Esophagus squamous epithelium (tissue), 5 donors: ENCODE measurements around the gene PPIL1. TPM values are rescaled to one million over a fixed set of nuclear protein-coding genes. Genes with fewer than 3 reads are reported as not detected.

Experiments used
- DNase-seq: peaks from one replicate; lab custom pipeline; 2025; lab: John Stamatoyannopoulos, UW
- H3K27ac ChIP-seq, 4 donors: fragments of 200-600 bp; sonication (generic); one replicate each; pipeline ENCODE4 v1.5.1; 2016 to 2019; ENCODE audit warnings: mild to moderate bottlenecking in 1 of 4
- H3K27me3 ChIP-seq, 4 donors: fragments of 200-600 bp; sonication (generic); 1 replicate in 3 of 4; 2 replicates in 1 of 4; pipeline versions ENCODE4 v1.5.1 to v1.6.0; 2017 to 2021; ENCODE audit warnings: antibody characterized with exemption in 1 of 4
- H3K36me3 ChIP-seq, 3 donors: fragments of 200-600 bp; sonication (generic); one replicate each; pipeline ENCODE4 v1.5.1; 2016 to 2019
- H3K4me1 ChIP-seq, 3 donors: fragments of 200-600 bp; sonication (generic); one replicate each; pipeline ENCODE4 v1.5.1; 2017 to 2019
- H3K4me3 ChIP-seq, 4 donors: fragments of 200-600 bp; sonication (generic); 1 replicate in 3 of 4; 2 replicates in 1 of 4; pipeline ENCODE4 v1.5.1; 2016 to 2019; ENCODE audit warnings: mild to moderate bottlenecking in 2 of 4, moderate library complexity in 1 of 4
- H3K9me3 ChIP-seq, 3 donors: fragments of 200-600 bp; sonication (generic); one replicate each; pipeline ENCODE4 v1.5.1; 2016 to 2019
- POLR2A ChIP-seq, 4 donors: fragments of 450-650 bp; IDR thresholded peaks; one replicate each; pipeline ENCODE4 v1.6.1; 2017; ENCODE audit warnings: antibody characterized with exemption in 4 of 4, mild to moderate bottlenecking in 4 of 4, moderate library complexity in 3 of 4
- WGBS, 2 donors: methylation state at CpG; one replicate each; pipeline ENCODE4 v1.1.5; 2018; 5-methylcytosine and 5-hydroxymethylcytosine counted together
- intact Hi-C: fragments of 100-400 bp; cut with DNase I; formaldehyde crosslinking; loops from one replicate; pipeline ENCODE4 v1.15.0; 2022
- total RNA-seq, 4 donors: library from RNA; depleted of rRNA; stranded (reverse); fragments of >200 nt; gene quantifications; one replicate each; pipeline ENCODE4 v1.1.0, GENCODE V29; 2016
- TF ChIP-seq, protein P1 (sequence below), 6 experiments: fragments of 450-650 bp in 4 of 6; fragments of 200-600 bp in 2 of 6; sonication (generic) in 2 of 6; IDR thresholded peaks; one replicate each; pipeline ENCODE4 v1.5.1; 2016 to 2019; ENCODE audit warnings: antibody characterized with exemption in 6 of 6, mild to moderate bottlenecking in 4 of 6, moderate library complexity in 4 of 6
- donor health status: DM: yes; HTN: yes; CAD: no.

PPIL1 gene
- total RNA-seq, 4 donors from 2014 or later, result 13.4 to 35.4 (median 28.7) TPM

DNA sequence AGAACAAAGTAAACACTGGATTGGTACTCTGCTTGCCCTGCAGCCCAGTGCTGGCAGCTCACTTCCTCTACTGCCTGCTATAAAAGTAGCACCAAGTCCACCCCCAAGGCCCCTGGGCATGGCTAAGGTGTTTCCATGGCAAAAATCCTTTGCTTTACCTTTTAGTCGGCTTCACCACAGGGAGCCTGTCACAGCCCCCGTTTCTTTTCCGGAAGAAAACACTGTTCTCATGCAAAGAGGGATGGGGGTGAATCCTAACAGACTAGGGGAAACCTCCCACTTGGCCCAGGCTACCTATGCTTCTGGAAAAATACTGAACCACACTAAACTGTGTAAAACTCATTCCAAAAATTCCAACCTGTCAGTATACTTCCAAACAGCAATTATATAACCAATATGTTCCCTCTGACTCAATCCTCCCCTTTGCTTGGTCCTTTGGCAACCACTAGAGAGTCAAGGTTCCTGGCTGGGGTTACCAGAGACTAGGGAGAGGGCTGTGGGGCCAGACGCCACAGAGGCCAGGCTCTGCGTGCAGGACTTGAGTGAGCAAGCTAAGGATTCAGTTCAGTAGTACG lies 16.1 kb downstream of the PPIL1 start:
- H3K27me3 ChIP-seq, result no peaks in the 10 kb centered on the region
- H3K4me3 ChIP-seq, result no peak overlapping the region
- H3K27ac ChIP-seq, result peak overlapping the region; percentile 31 to 62 (median 34)
- TF ChIP-seq, protein P1, sequence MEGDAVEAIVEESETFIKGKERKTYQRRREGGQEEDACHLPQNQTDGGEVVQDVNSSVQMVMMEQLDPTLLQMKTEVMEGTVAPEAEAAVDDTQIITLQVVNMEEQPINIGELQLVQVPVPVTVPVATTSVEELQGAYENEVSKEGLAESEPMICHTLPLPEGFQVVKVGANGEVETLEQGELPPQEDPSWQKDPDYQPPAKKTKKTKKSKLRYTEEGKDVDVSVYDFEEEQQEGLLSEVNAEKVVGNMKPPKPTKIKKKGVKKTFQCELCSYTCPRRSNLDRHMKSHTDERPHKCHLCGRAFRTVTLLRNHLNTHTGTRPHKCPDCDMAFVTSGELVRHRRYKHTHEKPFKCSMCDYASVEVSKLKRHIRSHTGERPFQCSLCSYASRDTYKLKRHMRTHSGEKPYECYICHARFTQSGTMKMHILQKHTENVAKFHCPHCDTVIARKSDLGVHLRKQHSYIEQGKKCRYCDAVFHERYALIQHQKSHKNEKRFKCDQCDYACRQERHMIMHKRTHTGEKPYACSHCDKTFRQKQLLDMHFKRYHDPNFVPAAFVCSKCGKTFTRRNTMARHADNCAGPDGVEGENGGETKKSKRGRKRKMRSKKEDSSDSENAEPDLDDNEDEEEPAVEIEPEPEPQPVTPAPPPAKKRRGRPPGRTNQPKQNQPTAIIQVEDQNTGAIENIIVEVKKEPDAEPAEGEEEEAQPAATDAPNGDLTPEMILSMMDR (IDR thresholded peaks at IDR 0.05), result no peak
- TF ChIP-seq POLR2A (IDR thresholded peaks at IDR 0.05), result no peak
- 33 to 40% methylated on average over 3 to 4 of the region's 6 CpGs for WGBS, 2 donors
- no peaks in the 10 kb centered on the region for H3K9me3 ChIP-seq
- no peak for DNase-seq
- intact Hi-C loops, result no loop called here
- peaks cover 4 to 41% (median 9%) of the 10 kb centered on the region in 3 donors for H3K4me1 ChIP-seq
- H3K36me3 ChIP-seq, result peaks cover 0 to 34% (median 0%) of the 10 kb centered on the region in 3 donors

DNA sequence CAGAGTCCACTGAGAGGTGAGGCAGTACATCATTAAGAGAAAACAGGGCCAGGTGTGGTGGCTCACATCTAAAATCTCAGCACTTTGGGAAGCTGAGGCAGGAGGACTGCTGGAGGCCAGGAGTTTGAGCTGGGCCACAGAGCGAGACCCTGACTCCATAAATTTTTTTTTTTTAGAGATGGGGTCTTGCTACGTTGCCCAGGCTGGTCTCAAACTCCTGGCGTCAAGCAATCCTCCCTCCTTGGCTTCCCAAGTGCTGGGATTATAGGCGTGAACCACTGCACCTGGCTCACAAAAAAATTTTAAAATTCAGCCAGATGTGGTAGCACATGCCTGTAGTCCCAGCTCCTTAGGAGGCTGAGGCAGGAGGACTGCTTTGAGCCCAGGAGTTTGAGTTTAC lies 17.3 kb downstream of the PPIL1 start:
- Histone ChIP-seq H3K27ac (peak overlapping the region in 1 of 4 donors; percentile 33), H3K27me3 (no peaks in the 10 kb centered on the region), H3K4me3 (no peak overlapping the region), H3K36me3 (peaks cover 0 to 28% (median 0%) of the 10 kb centered on the region in 3 donors), H3K9me3 (no peaks in the 10 kb centered on the region), H3K4me1 (peaks cover 9 to 42% (median 13%) of the 10 kb centered on the region in 3 donors)
- 93 to 94% methylated on average over 2 to 4 of the region's 4 CpGs for WGBS, 2 donors
- no peak for TF ChIP-seq POLR2A (IDR thresholded peaks at IDR 0.05)
- TF ChIP-seq, protein P1 (IDR thresholded peaks at IDR 0.05), result no peak
- intact Hi-C loops, result no loop called here
- DNase-seq, result no peak

DNA sequence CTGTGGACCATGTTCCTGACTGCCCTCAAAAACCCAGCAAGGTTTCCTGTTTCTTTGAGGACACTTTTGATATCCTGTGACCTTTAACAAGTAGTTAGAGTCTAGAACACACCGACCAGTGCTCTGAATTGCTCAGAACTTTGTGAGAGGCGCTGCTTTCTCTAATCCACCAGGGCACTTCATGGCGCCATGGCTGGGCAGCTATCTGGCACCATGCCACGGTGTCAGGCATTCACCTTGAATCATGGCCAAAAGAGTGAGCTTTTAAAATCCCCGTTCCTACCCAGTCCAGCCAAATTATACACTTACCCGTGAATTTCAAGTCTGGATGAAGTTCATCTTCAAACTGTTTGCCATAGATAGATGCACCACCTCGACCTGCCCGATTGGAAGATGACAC lies 18.3 kb downstream of the PPIL1 start:
- Histone ChIP-seq H3K27ac (no peak overlapping the region), H3K9me3 (no peaks in the 10 kb centered on the region), H3K4me3 (no peak overlapping the region), H3K27me3 (no peaks in the 10 kb centered on the region), H3K36me3 (peaks cover 0 to 28% (median 0%) of the 10 kb centered on the region in 3 donors), H3K4me1 (peaks cover 9 to 46% (median 13%) of the 10 kb centered on the region in 3 donors)
- intact Hi-C loops, result no loop called here
- no peak for DNase-seq
- TF ChIP-seq POLR2A (IDR thresholded peaks at IDR 0.05), result no peak
- TF ChIP-seq, protein P1 (IDR thresholded peaks at IDR 0.05), result no peak
- 76 to 79% methylated on average over 8 of the region's 8 CpGs for WGBS, 2 donors

DNA sequence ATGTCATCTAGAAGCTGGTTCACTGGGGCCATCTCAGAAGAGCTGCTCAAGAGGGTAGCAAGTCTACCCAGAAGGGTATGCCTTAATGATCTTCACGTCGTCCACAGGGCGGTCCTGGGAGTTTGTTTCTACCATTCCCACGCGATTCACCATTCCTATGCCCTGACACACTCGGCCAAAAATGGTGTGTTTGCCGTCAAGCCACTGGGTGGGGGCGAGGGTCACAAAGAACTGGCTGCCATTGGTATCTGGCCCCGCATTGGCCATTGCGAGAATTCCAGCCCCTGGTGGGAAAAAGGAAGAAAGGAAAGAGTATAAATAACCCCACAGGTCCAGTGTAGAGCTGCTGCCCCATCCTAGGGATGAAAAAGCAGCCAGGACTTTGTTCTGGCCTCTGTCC lies 18.9 kb downstream of the PPIL1 start:
- TF ChIP-seq, protein P1 (IDR thresholded peaks at IDR 0.05), result no peak
- Histone ChIP-seq H3K9me3 (no peaks in the 10 kb centered on the region), H3K27me3 (no peaks in the 10 kb centered on the region), H3K4me3 (no peak overlapping the region), H3K4me1 (peaks cover 9 to 50% (median 13%) of the 10 kb centered on the region in 3 donors), H3K27ac (no peak overlapping the region), H3K36me3 (peaks cover 0 to 28% (median 0%) of the 10 kb centered on the region in 3 donors)
- intact Hi-C loops, result no loop called here
- 91 to 99% methylated on average over 10 of the region's 10 CpGs for WGBS, 2 donors
- DNase-seq, result no peak

DNA sequence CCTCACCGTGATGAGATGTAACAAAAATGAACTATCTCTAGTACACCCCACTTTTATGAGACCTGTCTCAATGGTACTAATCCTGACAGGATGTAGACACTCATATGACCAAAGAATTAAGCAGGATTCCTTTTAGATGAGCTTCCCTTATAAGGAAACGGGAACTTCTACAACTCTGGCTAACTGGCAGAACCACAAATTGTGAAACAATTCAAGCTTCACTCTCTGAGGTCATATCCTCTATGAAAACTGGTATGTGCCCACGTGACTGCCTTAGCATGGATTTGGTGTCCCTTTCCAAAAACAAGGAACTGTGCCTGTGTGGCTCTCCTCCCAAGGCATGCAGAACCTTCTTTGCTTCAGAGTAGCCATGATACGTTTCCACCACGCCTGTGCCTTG lies 21.3 kb downstream of the PPIL1 start:
- intact Hi-C loops, result no loop called here
- TF ChIP-seq POLR2A (IDR thresholded peaks at IDR 0.05), result no peak
- TF ChIP-seq, protein P1 (IDR thresholded peaks at IDR 0.05), result no peak
- WGBS, 2 donors, result 38 to 54% methylated on average over 5 of the region's 5 CpGs
- Histone ChIP-seq H3K27ac (peak overlapping the region; percentile 56 to 77 (median 64)), H3K4me1 (peaks cover 19 to 60% (median 21%) of the 10 kb centered on the region in 3 donors), H3K9me3 (no peaks in the 10 kb centered on the region), H3K27me3 (no peaks in the 10 kb centered on the region), H3K4me3 (no peak overlapping the region), H3K36me3 (peaks cover 0 to 28% (median 0%) of the 10 kb centered on the region in 3 donors)
- DNase-seq, result no peak
